Glomerular visceral epithelial cell (primary cell): Measurements from ENCODE around the gene HCFC1R1.

Experiments
- DNase-seq: peaks from one replicate; pipeline ENCODE4 v3.0.0-alpha.2; 2016; ENCODE audit errors: extremely low spot score

HCFC1R1 gene

DNA sequence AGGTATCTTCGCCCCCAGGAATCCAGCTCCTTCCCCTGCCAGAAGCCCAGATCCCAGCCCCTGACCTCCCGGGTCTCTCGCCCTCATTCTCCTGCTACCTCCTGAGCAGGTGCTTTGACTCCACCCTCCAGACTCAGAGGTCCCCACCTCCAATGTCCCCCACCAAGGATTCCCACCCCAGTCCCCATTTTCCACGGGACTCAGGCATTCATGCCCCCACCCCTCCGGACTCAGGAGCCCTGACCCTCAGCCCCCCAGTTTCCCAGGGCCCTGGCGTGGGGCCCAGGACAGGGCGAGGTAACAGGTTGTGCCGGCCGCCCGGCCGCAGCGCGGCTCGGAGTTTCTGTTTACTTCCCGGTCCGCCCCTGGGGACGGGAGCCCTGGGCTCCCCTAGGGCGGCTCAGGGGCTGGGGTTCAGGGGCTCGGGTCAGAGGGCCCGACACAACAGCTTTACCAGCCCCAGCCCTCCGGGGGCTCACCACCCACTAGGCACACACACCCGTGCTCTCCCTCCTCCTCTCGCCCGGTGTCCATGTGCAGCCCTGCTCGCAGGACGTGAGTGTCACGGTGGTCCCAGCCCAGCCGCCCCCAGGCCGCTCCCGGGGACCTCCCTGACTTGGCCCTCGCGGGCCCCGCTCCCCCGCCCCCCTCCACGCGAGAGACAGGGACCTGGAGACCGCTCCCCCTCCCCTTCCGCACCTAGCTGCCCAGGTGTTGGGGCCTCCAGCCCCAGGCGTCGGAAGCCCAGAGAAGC is 12.4 kb upstream of the HCFC1R1 start:
- no peak for DNase-seq

DNA sequence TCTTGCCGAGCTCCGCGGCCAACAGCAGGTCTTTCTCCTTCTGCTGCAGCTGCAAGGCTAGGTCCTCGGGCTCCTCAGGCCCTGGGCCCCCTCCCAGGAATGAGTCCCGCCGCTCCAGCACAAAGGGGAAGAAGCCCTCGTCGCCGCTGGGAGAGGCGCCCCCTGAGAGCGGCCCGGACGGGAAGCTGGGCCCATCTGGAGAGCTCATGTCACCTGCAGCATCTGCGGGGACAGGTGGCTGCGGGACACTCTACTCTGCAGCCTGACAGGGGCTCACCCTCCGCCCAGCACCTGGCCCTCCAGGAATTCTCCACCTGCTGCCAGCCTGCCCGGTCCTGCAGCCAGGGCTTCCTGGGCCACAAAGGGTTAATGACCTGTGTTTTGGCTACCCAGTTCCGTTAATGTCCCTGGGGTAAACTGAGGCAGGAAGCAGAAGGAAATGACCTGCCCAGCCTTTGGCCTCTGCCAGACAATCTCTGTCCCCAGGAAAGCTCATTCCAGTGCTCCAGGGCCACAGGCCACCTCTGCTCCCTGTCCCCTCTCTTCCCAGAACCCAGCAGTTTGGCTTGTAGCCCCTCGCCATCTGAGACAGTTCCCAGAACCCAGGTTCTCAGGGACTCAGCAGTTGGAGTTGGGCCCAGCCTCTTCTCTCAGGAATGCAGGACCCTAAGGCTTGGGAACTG is 11.7 kb upstream of the HCFC1R1 start:
- no peak for DNase-seq

DNA sequence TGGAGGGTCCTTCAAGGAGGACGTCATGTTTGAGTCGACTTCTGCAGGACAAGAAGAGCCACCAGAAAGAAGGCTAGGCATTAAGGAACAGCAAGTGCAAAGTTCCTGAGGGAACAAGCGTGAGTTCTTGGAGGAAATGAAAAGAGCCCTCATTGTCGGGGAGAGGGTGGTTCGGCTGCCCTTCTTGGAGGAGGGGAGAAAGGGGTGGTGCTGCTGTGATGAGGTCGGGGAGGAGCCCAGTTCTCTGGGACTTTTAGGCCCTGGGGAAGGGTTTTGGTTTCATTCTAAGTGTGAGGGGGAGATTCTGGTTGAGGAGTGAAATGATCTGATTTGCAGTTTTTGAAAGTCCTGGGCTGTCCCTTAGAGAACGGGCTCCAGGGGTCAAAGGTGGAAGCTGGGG is 8.9 kb upstream of the HCFC1R1 start:
- no peak for DNase-seq

DNA sequence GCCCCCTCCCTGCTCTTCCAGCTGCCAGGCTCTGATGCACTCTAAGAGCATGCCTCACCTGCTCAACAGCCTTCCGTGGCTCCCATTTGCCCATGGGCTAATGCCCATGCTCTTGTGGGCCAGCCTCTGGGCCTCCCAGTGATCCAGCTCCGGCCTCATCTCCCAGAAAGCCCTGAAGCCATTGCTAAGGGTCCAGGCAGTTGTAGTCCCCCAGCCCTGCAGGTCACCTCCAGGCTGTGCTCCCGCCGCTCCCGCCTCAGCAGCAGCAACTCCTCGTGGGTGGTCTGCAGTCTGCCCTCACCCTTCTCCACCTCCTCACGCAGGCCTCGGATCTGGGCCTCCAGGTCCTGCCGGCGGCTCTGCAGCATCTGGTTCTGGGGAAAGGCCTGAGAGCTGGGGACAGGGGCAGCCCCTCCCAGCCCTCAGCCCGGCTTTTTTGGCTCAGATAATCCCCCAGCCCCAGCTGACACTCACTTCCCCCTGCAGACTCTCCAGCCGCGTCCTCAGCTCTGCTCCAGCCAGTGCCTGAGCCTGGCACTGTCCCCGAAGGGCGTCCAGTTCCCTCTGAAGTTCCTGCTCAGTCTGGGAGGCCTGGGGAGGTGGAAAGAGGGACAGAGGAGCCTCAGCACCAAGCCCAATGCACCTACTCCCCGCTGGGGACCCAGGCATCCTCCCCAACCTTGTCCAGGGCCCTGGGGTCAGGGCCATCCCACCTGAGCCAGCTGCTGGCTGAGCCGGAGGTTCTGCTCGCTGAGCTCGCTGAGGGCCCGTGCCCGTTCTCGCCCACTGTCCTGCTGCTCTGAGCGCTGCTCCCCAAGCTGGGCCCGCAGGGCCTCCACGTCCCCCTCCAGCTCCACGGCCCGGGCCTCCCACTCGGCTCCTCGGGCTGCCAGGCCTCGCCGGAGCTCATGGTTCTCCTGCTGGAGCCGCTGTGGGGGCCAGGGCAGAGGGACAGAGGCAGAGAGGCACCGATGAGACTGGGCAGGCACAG is 6.8 kb upstream of the HCFC1R1 start:
- no peak for DNase-seq

DNA sequence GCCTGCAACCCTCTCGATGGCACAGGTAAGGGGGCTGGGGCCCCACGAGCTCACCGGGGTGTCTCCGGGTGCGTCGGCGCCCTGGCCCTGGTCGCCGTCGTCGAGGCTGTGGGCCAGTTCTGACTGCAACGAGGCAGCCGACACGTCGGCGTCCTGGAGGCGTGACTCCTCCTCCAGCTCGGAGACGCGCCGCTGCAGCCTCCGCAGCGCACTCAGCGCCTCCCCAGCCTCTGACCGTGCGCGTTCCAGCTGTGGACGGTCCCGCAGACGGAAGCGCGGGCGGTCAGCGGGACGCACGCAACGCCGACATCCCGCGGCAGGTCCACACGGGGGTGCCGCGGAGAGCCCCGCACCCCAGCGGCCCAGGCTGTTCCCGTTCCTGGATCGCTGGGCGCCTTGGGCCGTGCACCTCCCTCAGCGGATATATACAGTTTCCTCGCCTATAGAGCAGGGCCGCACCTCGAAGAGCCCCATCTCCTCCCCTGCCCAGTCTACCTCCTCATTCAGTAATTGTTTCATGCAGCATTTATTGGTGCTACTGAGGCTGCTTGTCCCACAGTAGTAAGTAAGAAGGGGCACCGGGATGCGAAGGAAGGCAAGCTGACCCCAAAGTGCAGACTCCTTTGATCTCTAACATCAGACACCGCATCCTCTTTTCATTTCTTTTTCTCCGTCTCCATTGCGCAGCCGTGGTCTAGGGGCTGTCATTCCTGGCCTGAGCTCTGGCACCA is 5.9 kb upstream of the HCFC1R1 start:
- DNase-seq: no peak

DNA sequence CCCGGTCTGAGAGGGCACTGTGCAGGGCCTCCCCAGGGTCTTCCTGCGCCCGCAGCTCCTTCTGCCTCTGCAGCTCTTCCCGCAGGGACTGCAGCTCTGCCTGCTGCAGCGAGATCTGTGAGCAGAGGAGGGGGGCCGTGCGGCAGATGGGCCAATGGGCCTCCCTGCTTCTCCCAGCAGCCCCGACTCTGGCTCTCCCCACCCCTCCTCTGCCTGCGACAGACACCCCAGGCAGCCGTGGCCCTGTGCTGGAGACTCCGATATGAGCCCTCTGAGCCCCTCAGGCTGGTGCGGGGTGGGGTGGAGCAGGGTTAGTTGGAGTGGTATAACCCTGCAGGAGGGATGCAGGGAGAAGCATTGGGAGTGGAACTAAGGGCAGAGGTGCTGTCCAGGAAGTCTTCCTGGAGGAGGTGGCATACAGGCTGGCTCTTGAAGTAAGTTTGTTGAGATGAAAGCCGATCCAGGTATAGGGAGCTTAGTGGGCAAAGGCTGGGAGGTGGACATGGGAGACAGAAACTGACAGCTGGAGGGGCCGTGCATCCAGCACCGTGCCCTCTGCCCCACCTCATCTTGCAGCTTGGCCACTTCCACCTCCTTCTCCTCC is 5.1 kb upstream of the HCFC1R1 start:
- no peak for DNase-seq

DNA sequence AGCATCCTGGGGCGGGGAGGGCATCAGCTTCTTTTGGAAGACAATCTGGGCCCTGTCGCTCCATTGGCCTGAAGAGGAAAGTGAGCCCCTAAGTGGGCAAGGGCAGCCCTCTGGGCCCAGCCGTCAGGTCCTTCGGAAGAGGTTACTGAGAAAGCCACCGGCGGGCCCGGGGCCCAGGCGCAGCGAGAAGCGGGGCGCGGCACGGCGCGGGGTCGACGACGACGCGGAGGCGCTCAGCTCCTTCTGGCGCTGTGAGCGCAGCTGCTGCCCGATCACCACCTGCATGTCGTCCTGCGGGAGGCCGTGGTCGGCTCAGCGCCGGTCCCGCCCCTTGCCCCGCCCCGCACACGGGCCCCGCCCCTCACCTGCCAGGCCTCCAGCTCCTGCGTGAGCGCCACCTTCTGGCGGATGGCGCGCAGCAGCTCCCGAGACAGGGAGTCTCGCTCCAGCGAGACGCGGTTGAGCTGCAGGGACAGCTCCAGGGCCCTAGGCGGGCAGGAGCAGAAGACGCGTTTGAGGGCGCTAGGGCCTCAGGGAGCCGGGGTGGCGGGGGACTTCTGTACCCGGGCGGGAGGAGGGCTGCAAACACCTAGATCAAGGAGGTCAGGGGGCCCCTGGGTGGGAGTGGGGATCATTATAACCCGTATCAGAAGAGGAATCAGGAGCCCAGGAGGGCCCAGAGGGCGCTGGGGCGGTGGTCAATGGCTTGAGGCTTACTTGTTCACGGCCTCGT is 4.4 kb upstream of the HCFC1R1 start:
- peak; percentile 87 for DNase-seq

DNA sequence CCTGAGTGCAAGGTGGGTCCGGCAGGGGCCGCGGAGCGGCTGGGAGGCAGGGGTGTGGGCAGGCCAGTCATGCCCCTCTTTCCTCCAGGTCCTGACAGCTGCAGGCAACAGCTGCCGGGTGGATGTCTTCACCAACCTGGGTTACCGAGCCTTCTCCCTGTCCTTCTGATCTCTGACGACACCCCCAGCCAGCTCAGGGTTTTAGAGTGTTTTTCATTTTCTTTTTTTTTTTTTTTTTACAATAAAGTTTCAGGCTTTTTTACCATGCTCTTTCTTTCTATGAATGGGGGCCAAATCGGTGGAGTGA is 3.7 kb upstream of the HCFC1R1 start:
- no peak for DNase-seq

DNA sequence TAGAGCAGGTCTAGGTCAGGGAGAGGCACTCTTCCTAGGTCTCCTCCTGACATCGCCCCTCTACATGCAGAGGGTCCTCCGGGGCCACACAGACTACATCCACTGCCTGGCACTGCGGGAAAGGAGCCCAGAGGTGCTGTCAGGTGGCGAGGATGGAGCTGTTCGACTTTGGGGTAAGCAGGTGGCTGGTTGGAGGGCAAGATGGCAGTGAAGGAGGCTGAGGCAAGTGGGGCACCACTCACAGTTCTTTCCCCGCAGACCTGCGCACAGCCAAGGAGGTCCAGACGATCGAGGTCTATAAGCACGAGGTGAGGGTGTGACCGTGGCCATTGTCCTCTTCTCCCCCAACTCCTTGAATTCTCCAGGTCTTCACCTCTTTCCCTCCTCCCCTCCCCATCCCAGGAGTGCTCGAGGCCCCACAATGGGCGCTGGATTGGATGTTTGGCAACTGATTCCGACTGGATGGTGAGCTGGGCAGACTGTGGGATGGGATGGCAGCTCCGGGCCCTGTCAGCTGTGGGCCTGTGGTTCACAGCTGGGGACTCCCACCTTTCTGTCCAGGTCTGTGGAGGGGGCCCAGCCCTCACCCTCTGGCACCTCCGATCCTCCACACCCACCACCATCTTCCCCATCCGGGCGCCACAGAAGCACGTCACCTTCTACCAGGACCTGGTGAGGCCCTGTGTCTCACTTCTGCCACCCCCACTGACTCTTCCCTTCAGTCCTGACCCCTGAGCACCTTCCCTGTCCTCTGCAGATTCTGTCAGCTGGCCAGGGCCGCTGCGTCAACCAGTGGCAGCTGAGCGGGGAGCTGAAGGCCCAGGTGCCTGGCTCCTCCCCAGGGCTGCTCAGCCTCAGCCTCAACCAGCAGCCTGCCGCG is 3.1 kb upstream of the HCFC1R1 start:
- no peak for DNase-seq

DNA sequence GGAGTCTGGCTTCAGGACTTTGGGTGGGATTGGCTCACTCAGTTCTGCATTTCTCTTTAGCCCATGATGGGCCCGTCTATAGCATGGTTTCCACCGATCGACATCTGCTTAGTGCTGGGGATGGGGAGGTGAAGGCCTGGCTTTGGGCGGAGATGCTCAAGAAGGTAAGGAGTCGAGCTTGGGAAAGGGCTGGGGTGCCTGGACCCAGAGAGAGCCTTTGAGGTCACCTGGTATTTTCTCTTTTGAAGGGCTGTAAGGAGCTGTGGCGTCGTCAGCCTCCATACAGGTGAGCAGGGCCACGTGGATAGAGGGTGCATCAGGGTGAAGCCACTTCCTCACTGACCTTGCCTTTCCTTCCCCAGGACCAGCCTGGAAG is 2.2 kb upstream of the HCFC1R1 start:
- no peak for DNase-seq

DNA sequence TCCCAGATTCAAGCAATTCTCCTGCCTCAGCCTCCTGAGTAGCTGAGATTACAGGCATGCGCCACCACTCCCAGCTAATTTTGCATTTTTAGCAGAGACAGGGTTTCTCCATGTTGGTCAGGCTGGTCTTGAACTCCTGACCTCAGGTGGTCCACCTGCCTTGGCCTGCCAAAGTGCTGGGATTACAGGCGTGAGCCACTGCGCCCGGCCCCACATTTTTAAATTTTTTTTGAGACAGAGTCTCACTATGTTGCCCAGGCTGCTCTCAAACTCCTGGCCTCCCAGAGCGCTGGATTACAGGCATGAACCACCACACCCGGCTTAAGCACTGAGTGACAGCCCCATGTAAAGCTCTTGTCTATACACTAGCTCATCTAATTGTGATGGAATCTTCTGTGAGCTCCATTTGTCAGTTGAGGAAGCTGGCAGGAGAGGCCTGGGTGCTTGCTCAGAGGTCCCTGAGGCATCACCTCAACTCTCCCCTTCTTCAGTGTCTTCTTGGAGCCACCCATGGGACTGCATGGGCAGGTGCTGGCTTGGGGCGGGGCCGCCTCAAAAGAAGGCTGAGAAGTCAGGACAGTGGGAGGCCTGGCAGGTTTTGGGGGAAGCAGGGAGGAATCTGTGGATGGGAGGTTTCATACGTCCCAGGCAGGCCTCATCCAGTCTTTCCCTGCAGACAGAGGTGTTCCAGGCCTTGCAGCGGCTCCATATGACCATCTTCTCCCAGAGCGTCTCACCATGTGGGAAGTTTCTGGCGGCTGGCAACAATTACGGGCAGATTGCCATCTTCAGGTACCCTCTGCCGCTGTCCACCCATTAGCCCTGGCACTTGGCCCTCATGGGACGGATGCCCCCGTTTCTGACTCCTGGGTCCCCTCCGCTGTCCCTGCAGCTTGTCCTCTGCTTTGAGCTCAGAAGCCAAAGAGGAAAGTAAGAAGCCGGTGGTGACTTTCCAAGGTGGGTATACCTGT is 1.6 kb upstream of the HCFC1R1 start:
- no peak for DNase-seq

DNA sequence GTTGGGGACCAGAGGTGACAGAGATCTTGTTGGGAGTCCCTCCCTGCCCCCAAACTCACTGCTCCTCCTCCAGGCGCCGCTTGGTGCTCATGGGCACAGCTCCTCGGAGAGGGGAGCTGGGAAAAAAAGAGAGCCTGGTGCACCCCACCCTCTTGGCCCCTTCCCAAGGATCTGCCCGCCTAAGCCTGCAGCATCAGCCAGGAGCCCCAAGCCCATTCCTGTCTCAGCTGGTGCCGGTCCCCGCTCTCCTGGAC is 400 bp downstream of the HCFC1R1 start:
- DNase-seq: peak; percentile 92

DNA sequence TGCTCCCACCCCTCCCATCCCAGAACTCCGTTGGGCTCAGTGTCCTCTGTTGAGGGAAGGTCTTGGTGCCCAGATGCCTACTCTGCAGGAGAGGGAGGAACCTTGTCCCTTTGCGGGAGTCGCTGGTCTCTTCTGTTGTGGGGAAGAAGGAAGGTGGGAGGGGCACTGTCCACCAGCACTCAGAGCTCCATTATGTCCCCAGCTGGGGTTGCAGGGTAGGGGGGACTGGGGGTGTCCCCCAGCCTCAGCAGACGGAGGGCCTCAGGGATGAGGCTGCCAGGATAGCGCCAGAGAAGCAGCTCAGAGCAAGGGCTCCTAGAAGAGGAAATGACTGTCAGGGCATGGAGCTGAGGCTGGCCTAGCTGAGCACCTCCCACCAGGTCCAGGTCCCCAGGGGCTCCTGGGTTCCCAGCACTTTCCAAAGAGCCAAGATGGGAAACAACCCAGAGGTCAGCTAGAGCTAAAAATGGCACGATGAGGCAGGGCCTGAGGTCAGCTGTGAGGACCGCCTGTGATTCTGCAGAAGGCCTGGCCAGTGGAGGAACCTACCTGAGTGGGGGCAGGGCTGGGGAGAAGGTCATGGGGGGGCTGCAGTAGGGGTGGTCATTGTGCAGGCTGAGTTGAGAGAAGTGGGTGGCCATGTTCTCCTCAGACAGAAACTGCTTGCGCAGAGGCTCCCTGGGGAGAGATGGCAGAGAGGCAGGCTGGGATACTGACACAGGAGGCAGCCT is 893 bp downstream of the HCFC1R1 start:
- no peak for DNase-seq

DNA sequence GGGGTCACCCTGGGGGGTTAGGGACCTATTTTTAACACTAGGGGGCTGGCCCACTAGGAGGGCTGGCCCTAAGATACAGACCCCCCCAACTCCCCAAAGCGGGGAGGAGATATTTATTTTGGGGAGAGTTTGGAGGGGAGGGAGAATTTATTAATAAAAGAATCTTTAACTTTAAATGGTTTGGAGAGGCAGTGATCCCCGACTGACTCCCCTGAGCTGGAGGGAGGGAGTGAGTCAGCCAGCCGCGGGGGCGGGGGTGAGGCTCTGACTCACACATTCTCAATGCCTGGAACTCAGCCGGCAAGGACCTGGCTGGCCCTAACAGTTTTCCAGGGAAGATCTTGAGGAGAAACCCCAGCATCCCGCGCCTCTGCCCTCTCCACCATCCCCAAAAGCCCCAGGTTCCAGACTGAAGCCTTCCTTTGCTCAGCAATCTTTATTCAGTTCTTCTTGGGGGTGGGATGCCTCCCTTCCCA is 1.5 kb downstream of the HCFC1R1 start:
- peak; percentile 93 for DNase-seq

DNA sequence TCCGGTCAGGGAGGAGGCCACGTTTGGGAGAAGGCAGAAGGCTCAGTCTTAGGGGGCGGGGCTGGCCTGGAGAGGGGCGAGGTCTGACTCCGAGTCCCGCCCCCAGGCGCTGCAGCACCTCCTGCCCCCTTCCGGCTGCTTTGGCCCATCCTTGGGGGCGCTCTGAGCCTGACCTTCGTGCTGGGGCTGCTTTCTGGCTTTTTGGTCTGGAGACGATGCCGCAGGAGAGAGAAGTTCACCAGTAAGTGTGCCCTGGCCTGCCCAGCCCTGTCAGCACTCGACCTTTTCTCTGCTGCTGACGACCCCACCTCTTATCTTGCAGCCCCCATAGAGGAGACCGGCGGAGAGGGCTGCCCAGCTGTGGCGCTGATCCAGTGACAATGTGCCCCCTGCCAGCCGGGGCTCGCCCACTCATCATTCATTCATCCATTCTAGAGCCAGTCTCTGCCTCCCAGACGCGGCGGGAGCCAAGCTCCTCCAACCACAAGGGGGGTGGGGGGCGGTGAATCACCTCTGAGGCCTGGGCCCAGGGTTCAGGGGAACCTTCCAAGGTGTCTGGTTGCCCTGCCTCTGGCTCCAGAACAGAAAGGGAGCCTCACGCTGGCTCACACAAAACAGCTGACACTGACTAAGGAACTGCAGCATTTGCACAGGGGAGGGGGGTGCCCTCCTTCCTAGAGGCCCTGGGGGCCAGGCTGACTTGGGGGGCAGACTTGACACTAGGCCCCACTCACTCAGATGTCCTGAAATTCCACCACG is 2.1 kb downstream of the HCFC1R1 start:
- DNase-seq: peak; percentile 95

DNA sequence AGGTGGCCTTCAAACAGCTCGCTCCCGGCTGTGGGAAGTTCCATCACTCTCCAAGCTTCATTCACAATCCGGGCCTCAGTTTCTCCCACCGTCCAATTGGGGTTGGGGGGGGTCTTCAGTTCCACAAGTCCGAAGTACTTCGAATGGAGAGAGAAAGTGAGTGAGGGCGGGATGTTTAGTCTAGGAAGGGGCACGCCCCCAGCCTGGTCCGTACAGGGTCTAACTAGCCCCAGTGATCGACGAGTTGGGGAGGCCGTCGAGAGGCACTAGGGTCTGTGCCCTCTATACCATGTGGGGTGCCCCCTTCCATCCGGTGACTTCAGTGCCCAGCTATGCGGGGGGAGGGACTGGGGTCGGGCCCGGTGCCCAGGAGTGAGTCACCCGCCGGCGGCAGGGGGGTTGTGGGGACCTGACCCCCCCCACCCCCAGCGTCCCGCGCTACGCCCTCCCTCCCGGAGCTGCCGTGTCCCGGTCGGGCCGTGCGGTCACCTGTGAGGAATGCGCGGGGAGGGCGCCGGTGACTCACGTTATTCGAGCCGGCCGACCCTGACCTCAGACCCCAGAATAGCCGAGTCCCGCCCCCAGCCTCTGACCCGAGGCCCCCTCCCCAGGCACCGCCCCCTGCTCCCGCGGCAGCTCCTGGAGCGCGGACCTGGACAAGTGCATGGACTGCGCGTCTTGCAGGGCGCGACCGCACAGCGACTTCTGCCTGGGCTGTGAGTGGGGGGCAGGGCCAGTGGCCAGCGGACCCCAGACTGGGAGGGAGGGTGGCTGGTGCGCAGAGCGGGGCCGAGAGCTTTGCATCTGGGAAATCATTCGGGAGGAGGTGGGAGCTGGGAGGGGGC is 2.9 kb downstream of the HCFC1R1 start:
- peak; percentile 97 for DNase-seq
